ENCODE results near the gene PEX14. TPM values are rescaled to one million over a fixed set of nuclear protein-coding genes. Genes with fewer than 3 reads are reported as not detected.

Gene PEX14
- total and polyA plus RNA-seq, 9 of the 15 experiments (the other 6 are each of a cell fraction or from before 2014, with no cell fraction given) = 2.6 to 45.7 (median 22.7) TPM

DNA sequence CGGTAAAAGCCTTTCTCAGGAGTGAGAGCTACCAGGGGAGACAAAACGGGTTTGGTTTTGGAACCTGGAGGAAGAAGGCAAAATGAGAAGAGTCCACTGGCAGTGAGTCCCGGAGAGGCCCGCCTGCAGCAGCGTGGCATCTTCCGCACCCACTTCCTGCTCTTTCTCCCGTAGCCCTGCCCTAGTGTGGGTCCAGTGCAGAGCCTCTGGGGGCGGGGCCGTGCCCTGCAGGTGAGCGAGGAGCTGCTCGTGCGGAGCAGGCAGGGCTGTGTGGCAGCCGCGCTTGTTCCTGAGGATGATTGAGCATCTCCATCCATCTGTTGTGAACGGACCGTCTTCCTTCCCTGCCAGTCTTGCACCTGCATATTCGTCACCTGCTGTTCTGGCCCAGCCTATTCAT lies 66.5 kb downstream of the PEX14 start:
- Histone ChIP-seq H3K4me2 (ENCODE audit: insufficient read depth, low read length) (no peak overlapping the region), H3K9me1 (ENCODE audit: control insufficient read depth, insufficient read depth, low read length) (no peaks in the 10 kb centered on the region), H3K4me3 (no peak overlapping the region), H3K27ac (ENCODE audit: extremely low read depth, low read depth, low read length) (no peak overlapping the region), H2AFZ (ENCODE audit: low read depth, low read length) (no peak overlapping the region), H3K4me1 (replicated peaks in 1 of 2; ENCODE audit: control insufficient read depth in 2 of 2, insufficient read depth in 2 of 2, low read length in 2 of 2) (peaks cover 8 to 12% of the 10 kb centered on the region in 2 experiments; a peak in 4 of 5 replicates), H4K20me1 (replicated peaks; ENCODE audit: control insufficient read depth, insufficient read depth, low read length) (peaks cover 3% of the 10 kb centered on the region; the same call in 1 of the 2 replicates), H3K9me3 (replicated peaks; ENCODE audit: control insufficient read depth, insufficient read depth, low read depth, low read length) (no peaks in the 10 kb centered on the region), H3K36me3 (ENCODE audit: control insufficient read depth, insufficient read depth, low read length) (peaks cover 48% of the 10 kb centered on the region), H3K79me2 (ENCODE audit: control insufficient read depth, insufficient read depth, low read length) (0 out of 3 replicates have a peak, but pooled peaks cover 5% of the 10 kb centered on the region), H3K27me3 (ENCODE audit: control insufficient read depth in 2 of 2, insufficient read depth in 2 of 2, low read length in 2 of 2) (no peaks in the 10 kb centered on the region), H3K9ac (ENCODE audit: insufficient read depth in 1 of 2, low read depth in 2 of 2, low read length in 2 of 2) (no peak overlapping the region)
- no TSS peak for BruUV-seq (replicated peaks)
- intact Hi-C loops (cut with micrococcal nuclease) = no loop called here
- ATAC-seq = no peak
- POLR2A ChIA-PET = interaction anchor here (0.8 to 1.1 kb wide), 2 partner anchors 9 to 28 kb away, joined by 3 read pairs; no protein-coding TSS in a partner anchor
- CTCF ChIA-PET (ENCODE audit: low intra/inter-chr PET ratio) = no interaction called here
- no peak for FAIRE-seq
- DNase-seq (ENCODE audit: extremely low read depth in 1 of 4, low spot score in 3 of 4) = no peak
- WGBS (ENCODE audit: insufficient coverage, low coverage, missing lambda C conversion rate) = 91% methylated on average over 17 of the region's 17 CpGs
- TF ChIP-seq NCOR1 (IDR thresholded peaks at IDR 0.05) = no peak
- TF ChIP-seq ELF2 (CRISPR knock-in tag; IDR thresholded peaks at IDR 0.05) = no peak
- TF ChIP-seq, protein P1, sequence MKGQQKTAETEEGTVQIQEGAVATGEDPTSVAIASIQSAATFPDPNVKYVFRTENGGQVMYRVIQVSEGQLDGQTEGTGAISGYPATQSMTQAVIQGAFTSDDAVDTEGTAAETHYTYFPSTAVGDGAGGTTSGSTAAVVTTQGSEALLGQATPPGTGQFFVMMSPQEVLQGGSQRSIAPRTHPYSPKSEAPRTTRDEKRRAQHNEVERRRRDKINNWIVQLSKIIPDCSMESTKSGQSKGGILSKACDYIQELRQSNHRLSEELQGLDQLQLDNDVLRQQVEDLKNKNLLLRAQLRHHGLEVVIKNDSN (CRISPR knock-in tag; IDR thresholded peaks at IDR 0.05) = 0 out of 2 replicates have a peak, but pooled peaks have one; percentile 5
- TF ChIP-seq, protein P2, sequence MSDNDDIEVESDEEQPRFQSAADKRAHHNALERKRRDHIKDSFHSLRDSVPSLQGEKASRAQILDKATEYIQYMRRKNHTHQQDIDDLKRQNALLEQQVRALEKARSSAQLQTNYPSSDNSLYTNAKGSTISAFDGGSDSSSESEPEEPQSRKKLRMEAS (CRISPR knock-in tag; IDR thresholded peaks at IDR 0.05) = no peak
- TF ChIP-seq, protein P3, sequence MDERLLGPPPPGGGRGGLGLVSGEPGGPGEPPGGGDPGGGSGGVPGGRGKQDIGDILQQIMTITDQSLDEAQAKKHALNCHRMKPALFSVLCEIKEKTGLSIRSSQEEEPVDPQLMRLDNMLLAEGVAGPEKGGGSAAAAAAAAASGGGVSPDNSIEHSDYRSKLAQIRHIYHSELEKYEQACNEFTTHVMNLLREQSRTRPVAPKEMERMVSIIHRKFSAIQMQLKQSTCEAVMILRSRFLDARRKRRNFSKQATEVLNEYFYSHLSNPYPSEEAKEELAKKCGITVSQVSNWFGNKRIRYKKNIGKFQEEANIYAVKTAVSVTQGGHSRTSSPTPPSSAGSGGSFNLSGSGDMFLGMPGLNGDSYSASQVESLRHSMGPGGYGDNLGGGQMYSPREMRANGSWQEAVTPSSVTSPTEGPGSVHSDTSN (CRISPR knock-in tag; IDR thresholded peaks at IDR 0.05; ENCODE audit: low read depth) = no peak
- TF ChIP-seq, protein P3 (tag; conservative IDR thresholded peaks at IDR 0.05; ENCODE audit: low read depth) = no peak
- TF ChIP-seq, protein P4, sequence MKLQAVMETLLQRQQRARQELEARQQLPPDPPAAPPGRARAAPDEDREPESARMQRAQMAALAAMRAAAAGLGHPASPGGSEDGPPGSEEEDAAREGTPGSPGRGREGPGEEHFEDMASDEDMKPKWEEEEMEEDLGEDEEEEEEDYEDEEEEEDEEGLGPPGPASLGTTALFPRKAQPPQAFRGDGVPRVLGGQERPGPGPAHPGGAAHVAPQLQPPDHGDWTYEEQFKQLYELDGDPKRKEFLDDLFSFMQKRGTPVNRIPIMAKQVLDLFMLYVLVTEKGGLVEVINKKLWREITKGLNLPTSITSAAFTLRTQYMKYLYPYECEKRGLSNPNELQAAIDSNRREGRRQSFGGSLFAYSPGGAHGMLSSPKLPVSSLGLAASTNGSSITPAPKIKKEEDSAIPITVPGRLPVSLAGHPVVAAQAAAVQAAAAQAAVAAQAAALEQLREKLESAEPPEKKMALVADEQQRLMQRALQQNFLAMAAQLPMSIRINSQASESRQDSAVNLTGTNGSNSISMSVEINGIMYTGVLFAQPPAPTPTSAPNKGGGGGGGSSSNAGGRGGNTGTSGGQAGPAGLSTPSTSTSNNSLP (IDR thresholded peaks at IDR 0.05; ENCODE audit: borderline replicate concordance, low read depth, low read length) = no peak
- no peak for TF ChIP-seq TEAD4 (IDR thresholded peaks at IDR 0.05; ENCODE audit: low read length)
- TF ChIP-seq TEAD4 (CRISPR knock-in tag; IDR thresholded peaks at IDR 0.05; ENCODE audit: borderline replicate concordance) = 0 out of 2 replicates have a peak, but pooled peaks have one; percentile 33
- no peak for TF ChIP-seq KAT2B (IDR thresholded peaks at IDR 0.05; ENCODE audit: low read depth, low read length)
- in situ Hi-C loops (cut with MboI) = no loop called here
